ENCODE results near the gene E2F1. TPM values are rescaled to one million over a fixed set of nuclear protein-coding genes. Genes with fewer than 3 reads are reported as not detected.

E2F1 gene
- total and polyA plus RNA-seq, 8 donors, result 2.3 to 24.9 (median 4.6) TPM

DNA sequence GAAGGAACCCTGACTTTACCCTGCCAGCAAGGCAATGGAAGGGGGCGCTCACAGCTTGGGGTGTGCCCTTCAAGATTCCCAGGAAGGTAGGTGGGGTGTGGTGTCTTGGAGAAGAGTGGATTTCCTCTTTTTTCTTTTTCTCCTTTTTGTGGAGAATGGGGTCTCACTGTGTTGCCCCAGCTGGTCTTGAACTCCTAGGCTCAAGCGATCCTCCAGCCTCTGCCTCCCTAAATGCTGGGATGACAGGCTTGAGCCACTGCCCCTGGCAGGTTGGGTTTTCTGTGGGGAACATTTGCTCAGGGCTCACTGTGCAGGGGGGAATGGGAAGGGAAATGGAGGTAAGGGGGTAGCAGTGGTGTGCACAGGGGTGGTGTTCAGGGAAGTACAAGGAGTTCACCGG lies 41.6 kb upstream of the E2F1 start:
- intact Hi-C loops (cut with DNase I; ENCODE audit: low total_unique reads), result no loop called here
- Histone ChIP-seq H3K9me3 (no peaks in the 10 kb centered on the region), H3K27ac (no peak overlapping the region), H3K27me3 (no peaks in the 10 kb centered on the region), H3K36me3 (no peaks in the 10 kb centered on the region), H3K4me1 (peaks cover 8 to 14% (median 13%) of the 10 kb centered on the region in 4 donors), H3K4me3 (no peak overlapping the region)
- DNase-seq, result no peak
- TF ChIP-seq POLR2AphosphoS5 (IDR thresholded peaks at IDR 0.05), result no peak
- no peak for TF ChIP-seq POLR2A (IDR thresholded peaks at IDR 0.05)
- TF ChIP-seq, protein P1, sequence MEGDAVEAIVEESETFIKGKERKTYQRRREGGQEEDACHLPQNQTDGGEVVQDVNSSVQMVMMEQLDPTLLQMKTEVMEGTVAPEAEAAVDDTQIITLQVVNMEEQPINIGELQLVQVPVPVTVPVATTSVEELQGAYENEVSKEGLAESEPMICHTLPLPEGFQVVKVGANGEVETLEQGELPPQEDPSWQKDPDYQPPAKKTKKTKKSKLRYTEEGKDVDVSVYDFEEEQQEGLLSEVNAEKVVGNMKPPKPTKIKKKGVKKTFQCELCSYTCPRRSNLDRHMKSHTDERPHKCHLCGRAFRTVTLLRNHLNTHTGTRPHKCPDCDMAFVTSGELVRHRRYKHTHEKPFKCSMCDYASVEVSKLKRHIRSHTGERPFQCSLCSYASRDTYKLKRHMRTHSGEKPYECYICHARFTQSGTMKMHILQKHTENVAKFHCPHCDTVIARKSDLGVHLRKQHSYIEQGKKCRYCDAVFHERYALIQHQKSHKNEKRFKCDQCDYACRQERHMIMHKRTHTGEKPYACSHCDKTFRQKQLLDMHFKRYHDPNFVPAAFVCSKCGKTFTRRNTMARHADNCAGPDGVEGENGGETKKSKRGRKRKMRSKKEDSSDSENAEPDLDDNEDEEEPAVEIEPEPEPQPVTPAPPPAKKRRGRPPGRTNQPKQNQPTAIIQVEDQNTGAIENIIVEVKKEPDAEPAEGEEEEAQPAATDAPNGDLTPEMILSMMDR (IDR thresholded peaks at IDR 0.05), result no peak
- TF ChIP-seq EP300 (IDR thresholded peaks at IDR 0.05), result no peak
- 84 to 99% (median 90%) methylated on average over 3 of the region's 3 CpGs for WGBS, 5 donors

DNA sequence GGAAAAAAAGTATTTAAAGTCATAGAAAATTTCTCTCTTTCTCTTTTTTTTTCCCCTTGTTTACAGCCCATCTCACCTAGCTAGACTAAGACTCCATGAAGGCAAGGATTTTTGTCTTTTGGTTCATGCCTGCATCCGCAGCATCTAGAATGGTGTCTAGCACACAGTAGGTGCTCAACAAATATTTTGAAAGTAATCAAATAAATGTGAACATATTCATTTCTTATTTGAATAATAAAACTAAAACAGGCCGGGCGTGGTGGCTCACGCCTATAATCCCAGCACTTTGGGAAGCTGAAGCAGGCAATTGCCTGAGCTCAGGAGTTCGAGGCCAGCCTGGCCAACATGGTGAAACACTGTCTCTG lies 40.9 kb upstream of the E2F1 start:
- no peaks in the 10 kb centered on the region for H3K36me3 ChIP-seq
- 88 to 97% (median 89%) methylated on average over 5 of the region's 5 CpGs for WGBS, 5 donors
- TF ChIP-seq EP300 (IDR thresholded peaks at IDR 0.05) (no peak), POLR2A (IDR thresholded peaks at IDR 0.05) (no peak), POLR2AphosphoS5 (IDR thresholded peaks at IDR 0.05) (no peak)
- TF ChIP-seq, protein P1 (IDR thresholded peaks at IDR 0.05), result no peak
- peaks cover 5 to 9% (median 7%) of the 10 kb centered on the region in 4 donors for H3K4me1 ChIP-seq
- H3K27ac ChIP-seq, result no peak overlapping the region
- no peaks in the 10 kb centered on the region for H3K27me3 ChIP-seq
- intact Hi-C loops (cut with DNase I; ENCODE audit: low total_unique reads), result no loop called here
- no peak overlapping the region for H3K4me3 ChIP-seq
- DNase-seq, result no peak
- H3K9me3 ChIP-seq, result no peaks in the 10 kb centered on the region

DNA sequence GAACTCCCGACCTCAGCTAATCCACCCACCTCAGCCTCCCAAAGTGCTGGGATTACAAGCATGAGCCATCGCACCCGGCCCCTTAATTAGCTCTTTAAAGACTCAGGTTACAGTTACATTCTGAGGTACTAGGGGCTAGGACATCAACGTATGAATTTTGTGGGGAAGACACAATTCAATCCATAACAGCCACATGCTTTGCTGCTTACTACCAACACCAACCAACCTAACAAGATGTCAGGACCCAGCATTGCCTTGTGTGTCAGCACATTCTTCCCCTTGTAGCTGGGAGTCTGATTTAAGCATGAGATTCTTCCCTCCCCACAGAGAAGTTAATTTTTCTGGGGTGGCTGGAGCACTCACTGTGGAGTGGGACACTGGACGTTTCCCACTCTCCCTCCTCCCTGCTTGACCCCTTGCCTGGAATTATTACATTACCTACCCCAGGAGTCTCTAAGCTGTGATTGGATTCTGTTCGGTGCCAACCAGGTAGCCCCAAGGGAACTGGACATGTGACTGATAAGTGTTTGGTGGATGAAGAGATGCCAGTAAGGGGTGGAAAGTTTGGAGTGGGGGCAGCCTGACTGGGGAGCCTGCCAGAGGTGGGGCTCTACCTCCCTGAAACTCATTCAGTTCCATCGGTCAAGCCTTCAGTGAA lies 39.6 kb upstream of the E2F1 start:
- TF ChIP-seq, protein P1 (IDR thresholded peaks at IDR 0.05), result no peak
- TF ChIP-seq POLR2AphosphoS5 (IDR thresholded peaks at IDR 0.05) (no peak), POLR2A (IDR thresholded peaks at IDR 0.05) (no peak), EP300 (IDR thresholded peaks at IDR 0.05) (no peak)
- no peaks in the 10 kb centered on the region for H3K27me3 ChIP-seq
- H3K4me1 ChIP-seq, result peaks cover 0 to 2% (median under 1%) of the 10 kb centered on the region in 4 donors
- no peak overlapping the region for H3K27ac ChIP-seq
- no peaks in the 10 kb centered on the region for H3K36me3 ChIP-seq
- H3K9me3 ChIP-seq, result no peaks in the 10 kb centered on the region
- no peak for DNase-seq
- intact Hi-C loops (cut with DNase I; ENCODE audit: low total_unique reads), result no loop called here
- 71 to 76% (median 75%) methylated on average over 7 of the region's 7 CpGs for WGBS, 5 donors
- no peak overlapping the region for H3K4me3 ChIP-seq

DNA sequence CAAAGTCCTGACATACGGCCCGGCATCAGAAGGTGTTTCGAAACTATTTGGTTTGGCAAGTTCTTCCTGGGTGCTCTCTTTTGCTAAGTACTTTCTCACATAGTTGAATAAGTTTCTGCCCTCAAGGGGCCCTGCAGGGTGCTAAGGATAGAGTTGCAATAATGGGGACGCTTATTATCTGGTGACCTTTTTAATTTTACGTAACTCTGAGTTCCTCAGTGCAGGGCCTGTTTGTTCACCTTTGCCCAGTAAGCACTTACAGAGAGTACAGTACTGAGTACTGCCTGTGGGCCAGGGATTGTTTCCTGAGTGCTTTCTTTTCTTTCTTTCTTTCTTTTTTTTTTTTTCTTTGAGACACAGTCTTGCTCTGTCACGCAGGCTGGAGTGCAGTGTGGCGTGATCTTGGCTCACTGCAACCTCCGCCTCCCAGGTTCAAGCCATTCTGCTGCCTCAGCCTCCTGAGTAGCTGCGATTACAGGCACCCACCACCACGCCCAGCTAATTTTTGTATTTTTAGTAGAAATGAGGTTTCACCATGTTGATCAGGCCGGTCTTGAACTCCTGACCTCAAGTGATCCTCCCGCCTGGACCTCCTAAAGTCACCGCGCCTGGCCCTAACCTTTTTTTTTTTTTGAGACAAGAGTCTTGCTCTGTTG lies 38.4 kb upstream of the E2F1 start:
- WGBS, 5 donors, result 63 to 76% (median 67%) methylated on average over 14 of the region's 14 CpGs
- H3K9me3 ChIP-seq, result no peaks in the 10 kb centered on the region
- no peaks in the 10 kb centered on the region for H3K36me3 ChIP-seq
- DNase-seq, result peak; percentile 53 to 58
- H3K4me1 ChIP-seq, result peaks cover 2 to 9% (median 8%) of the 10 kb centered on the region in 4 donors
- no peaks in the 10 kb centered on the region for H3K27me3 ChIP-seq
- peak overlapping the region in 3 of 5 donors; percentile 5 to 51 (median 13) for H3K27ac ChIP-seq
- intact Hi-C loops (cut with DNase I; ENCODE audit: low total_unique reads), result no loop called here
- no peak for TF ChIP-seq EP300 (IDR thresholded peaks at IDR 0.05)
- no peak for TF ChIP-seq POLR2A (IDR thresholded peaks at IDR 0.05)
- no peak for TF ChIP-seq POLR2AphosphoS5 (IDR thresholded peaks at IDR 0.05)
- TF ChIP-seq, protein P1 (IDR thresholded peaks at IDR 0.05), result no peak
- H3K4me3 ChIP-seq, result no peak overlapping the region

Measured in stomach (tissue), 9 donors.